ENCODE measurements around the gene IPO4. TPM values are rescaled to one million over a fixed set of nuclear protein-coding genes. Genes with fewer than 3 reads are reported as not detected.

Gene IPO4
- total RNA-seq, 2 donors from 2014 or later = 42.6 to 44.5 TPM

GRCh38 chr14:24194873-24195185 lies 6.2 kb upstream of the IPO4 start:
- Histone ChIP-seq H3K4me1 (replicated peaks) (no peaks in the 10 kb centered on the region), H3K36me3 (no peaks in the 10 kb centered on the region), H3K27me3 (replicated peaks; ENCODE audit: insufficient read depth) (no peaks in the 10 kb centered on the region), H3K4me3 (peak overlapping the region; percentile 56 to 85), H3K27ac (peak overlapping the region; percentile 89 to 92), H3K9me3 (no peaks in the 10 kb centered on the region)
- intact Hi-C loops (cut with DNase I) = no loop called here
- DNase-seq (ENCODE audit: low spot score) = no peak
- WGBS = 40% methylated on average over 8 of the region's 8 CpGs
- TF ChIP-seq POLR2A (IDR thresholded peaks at IDR 0.05) = no peak
- no peak for TF ChIP-seq POLR2AphosphoS5 (IDR thresholded peaks at IDR 0.05)
- TF ChIP-seq, protein P1, sequence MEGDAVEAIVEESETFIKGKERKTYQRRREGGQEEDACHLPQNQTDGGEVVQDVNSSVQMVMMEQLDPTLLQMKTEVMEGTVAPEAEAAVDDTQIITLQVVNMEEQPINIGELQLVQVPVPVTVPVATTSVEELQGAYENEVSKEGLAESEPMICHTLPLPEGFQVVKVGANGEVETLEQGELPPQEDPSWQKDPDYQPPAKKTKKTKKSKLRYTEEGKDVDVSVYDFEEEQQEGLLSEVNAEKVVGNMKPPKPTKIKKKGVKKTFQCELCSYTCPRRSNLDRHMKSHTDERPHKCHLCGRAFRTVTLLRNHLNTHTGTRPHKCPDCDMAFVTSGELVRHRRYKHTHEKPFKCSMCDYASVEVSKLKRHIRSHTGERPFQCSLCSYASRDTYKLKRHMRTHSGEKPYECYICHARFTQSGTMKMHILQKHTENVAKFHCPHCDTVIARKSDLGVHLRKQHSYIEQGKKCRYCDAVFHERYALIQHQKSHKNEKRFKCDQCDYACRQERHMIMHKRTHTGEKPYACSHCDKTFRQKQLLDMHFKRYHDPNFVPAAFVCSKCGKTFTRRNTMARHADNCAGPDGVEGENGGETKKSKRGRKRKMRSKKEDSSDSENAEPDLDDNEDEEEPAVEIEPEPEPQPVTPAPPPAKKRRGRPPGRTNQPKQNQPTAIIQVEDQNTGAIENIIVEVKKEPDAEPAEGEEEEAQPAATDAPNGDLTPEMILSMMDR (IDR thresholded peaks at IDR 0.05) = no peak

- Histone ChIP-seq H3K4me1 (replicated peaks) (no peaks in the 10 kb centered on the region), H3K4me3 (peak overlapping the region; percentile 56 to 85), H3K36me3 (no peaks in the 10 kb centered on the region), H3K27ac (peak overlapping the region; percentile 89 to 92), H3K27me3 (replicated peaks; ENCODE audit: insufficient read depth) (no peaks in the 10 kb centered on the region), H3K9me3 (no peaks in the 10 kb centered on the region)
- DNase-seq (ENCODE audit: low spot score) = no peak
- intact Hi-C loops (cut with DNase I) = no loop called here
- TF ChIP-seq, protein P1 (IDR thresholded peaks at IDR 0.05) = no peak
- TF ChIP-seq POLR2AphosphoS5 (IDR thresholded peaks at IDR 0.05) (no peak), POLR2A (IDR thresholded peaks at IDR 0.05) (no peak)
- WGBS = 81% methylated on average over 7 of the region's 7 CpGs
Observed at GRCh38 chr14:24194186-24194872, 5.7 kb upstream of the IPO4 start.

GRCh38 chr14:24192933-24193332 lies 4.3 kb upstream of the IPO4 start:
- H3K4me1 ChIP-seq (replicated peaks) = no peaks in the 10 kb centered on the region
- 95% methylated on average over 15 of the region's 15 CpGs for WGBS
- DNase-seq (ENCODE audit: low spot score) = no peak
- no peaks in the 10 kb centered on the region for H3K9me3 ChIP-seq
- no peak for TF ChIP-seq POLR2AphosphoS5 (IDR thresholded peaks at IDR 0.05)
- no peak for TF ChIP-seq POLR2A (IDR thresholded peaks at IDR 0.05)
- TF ChIP-seq, protein P1 (IDR thresholded peaks at IDR 0.05) = no peak
- H3K27me3 ChIP-seq (replicated peaks; ENCODE audit: insufficient read depth) = no peaks in the 10 kb centered on the region
- H3K36me3 ChIP-seq = no peaks in the 10 kb centered on the region
- H3K4me3 ChIP-seq = no peak overlapping the region
- no peak overlapping the region for H3K27ac ChIP-seq
- intact Hi-C loops (cut with DNase I) = no loop called here

DNA sequence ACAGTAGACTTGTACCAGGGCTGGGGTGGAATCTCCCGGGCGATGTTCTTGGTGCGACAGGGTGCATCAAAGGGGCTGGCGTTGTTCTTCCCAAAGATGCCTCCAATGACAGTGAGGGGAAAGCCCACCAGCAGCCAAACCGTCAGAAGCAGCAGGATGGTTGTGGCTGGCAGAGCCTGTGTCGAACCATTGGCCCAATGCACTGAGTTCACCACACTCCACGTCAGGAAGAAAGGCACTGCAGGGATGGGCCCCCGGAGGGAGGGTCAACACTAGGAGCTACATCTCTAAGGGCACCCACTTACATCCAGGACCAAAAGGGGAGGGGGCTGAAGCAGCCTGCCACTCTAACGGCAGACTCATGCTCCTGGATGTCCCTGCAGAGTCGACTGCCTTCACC lies 1.8 kb upstream of the IPO4 start:
- WGBS = 92% methylated on average over 10 of the region's 10 CpGs
- peaks cover 0 to 10% of the 10 kb centered on the region in 2 donors for H3K36me3 ChIP-seq

More for the DNA sequence above, 1.8 kb upstream of the IPO4 start:
- intact Hi-C loops (cut with DNase I) = no loop called here
- Histone ChIP-seq H3K27me3 (replicated peaks; ENCODE audit: insufficient read depth) (no peaks in the 10 kb centered on the region), H3K9me3 (no peaks in the 10 kb centered on the region), H3K27ac (no peak overlapping the region), H3K4me3 (no peak overlapping the region), H3K4me1 (replicated peaks) (peaks cover 4% of the 10 kb centered on the region)
- TF ChIP-seq POLR2AphosphoS5 (IDR thresholded peaks at IDR 0.05) (no peak), POLR2A (IDR thresholded peaks at IDR 0.05) (no peak)
- TF ChIP-seq, protein P1 (IDR thresholded peaks at IDR 0.05) = no peak
- no peak for DNase-seq (ENCODE audit: low spot score)
